Glutamatergic neuron (in vitro differentiated cells): ENCODE data around the gene RNASEH2C. TPM values are rescaled to one million over a fixed set of nuclear protein-coding genes. Genes with fewer than 3 reads are reported as not detected.

Experiments
- DNase-seq: peaks from one replicate; pipeline ENCODE4 v3.0.0; 2022
- H3K27ac Mint-ChIP-seq: one replicate; pipeline ENCODE4 v1.8.0; 2020; ENCODE audit warnings: mild to moderate bottlenecking, mixed read lengths, inconsistent platforms; ENCODE audit not compliant: unreplicated experiment
- H3K27me3 Mint-ChIP-seq: one replicate; pipeline ENCODE4 v1.8.0; 2020; ENCODE audit warnings: mild to moderate bottlenecking, moderate library complexity, mixed read lengths, inconsistent platforms; ENCODE audit not compliant: unreplicated experiment
- H3K36me3 Mint-ChIP-seq: one replicate; pipeline ENCODE4 v1.8.0; 2020; ENCODE audit warnings: mild to moderate bottlenecking, mixed read lengths, inconsistent platforms; ENCODE audit not compliant: unreplicated experiment
- H3K4me1 Mint-ChIP-seq: one replicate; pipeline ENCODE4 v1.8.0; 2020; ENCODE audit warnings: mild to moderate bottlenecking, low read depth, mixed read lengths, inconsistent platforms; ENCODE audit not compliant: unreplicated experiment
- H3K4me3 Mint-ChIP-seq: one replicate; pipeline ENCODE4 v1.8.0; 2020; ENCODE audit warnings: mild to moderate bottlenecking, mixed read lengths, inconsistent platforms; ENCODE audit not compliant: unreplicated experiment
- H3K9me3 Mint-ChIP-seq: one replicate; pipeline ENCODE4 v1.8.0; 2020; ENCODE audit warnings: mild to moderate bottlenecking, moderate library complexity, mixed read lengths, inconsistent platforms; ENCODE audit not compliant: unreplicated experiment
- total RNA-seq: library from RNA; stranded (reverse); fragmentation: NEBNext Ultra II Directional; extraction: Animal tissue kit (Norgen Biotek cat#: 25700); gene quantifications from one replicate; pipeline ENCODE4 v1.2.1, GENCODE V29; 2021; ENCODE audit not compliant: unreplicated experiment
- TF ChIP-seq, protein P1 (sequence below): fragments of 200-600 bp; sonication (generic); IDR thresholded peaks from one replicate; pipeline ENCODE4 v1.5.0; 2021; ENCODE audit not compliant: partially characterized antibody, unreplicated experiment

The RNASEH2C gene
- total RNA-seq, 1 donor from 2014 or later = 42.9 TPM

GRCh38 chr11:65700399-65700798, 20.2 kb downstream of the RNASEH2C start:
- peaks cover 3% of the 10 kb centered on the region for H3K27me3 Mint-ChIP-seq
- H3K36me3 Mint-ChIP-seq = peaks cover 9% of the 10 kb centered on the region
- peaks cover under 1% of the 10 kb centered on the region for H3K4me1 Mint-ChIP-seq
- H3K9me3 Mint-ChIP-seq = peaks cover 18% of the 10 kb centered on the region
- DNase-seq = no peak
- TF ChIP-seq, protein P1, sequence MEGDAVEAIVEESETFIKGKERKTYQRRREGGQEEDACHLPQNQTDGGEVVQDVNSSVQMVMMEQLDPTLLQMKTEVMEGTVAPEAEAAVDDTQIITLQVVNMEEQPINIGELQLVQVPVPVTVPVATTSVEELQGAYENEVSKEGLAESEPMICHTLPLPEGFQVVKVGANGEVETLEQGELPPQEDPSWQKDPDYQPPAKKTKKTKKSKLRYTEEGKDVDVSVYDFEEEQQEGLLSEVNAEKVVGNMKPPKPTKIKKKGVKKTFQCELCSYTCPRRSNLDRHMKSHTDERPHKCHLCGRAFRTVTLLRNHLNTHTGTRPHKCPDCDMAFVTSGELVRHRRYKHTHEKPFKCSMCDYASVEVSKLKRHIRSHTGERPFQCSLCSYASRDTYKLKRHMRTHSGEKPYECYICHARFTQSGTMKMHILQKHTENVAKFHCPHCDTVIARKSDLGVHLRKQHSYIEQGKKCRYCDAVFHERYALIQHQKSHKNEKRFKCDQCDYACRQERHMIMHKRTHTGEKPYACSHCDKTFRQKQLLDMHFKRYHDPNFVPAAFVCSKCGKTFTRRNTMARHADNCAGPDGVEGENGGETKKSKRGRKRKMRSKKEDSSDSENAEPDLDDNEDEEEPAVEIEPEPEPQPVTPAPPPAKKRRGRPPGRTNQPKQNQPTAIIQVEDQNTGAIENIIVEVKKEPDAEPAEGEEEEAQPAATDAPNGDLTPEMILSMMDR = no peak
- no peak overlapping the region for H3K27ac Mint-ChIP-seq
- peak overlapping the region; percentile 42 for H3K4me3 Mint-ChIP-seq

DNA sequence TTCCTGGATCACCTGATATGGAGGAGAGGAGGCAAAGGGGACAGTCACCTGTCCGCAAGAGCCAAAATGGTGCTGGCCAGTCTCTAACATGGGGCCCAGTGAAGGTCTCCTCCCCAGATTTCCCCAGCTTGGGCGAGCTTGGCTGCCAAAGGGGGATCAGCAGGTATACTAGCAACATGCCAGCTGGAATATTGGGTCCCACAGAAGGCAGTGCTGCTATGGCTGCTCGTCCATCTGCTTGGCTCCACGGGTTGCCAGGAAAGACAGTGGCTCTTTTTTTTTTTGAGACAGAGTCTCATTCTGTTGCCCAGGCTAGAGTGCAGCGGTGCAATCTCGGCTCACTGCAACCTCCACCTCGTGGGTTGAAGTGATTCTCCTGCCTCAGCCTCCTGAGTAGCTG, 21.3 kb downstream of the RNASEH2C start:
- H3K9me3 Mint-ChIP-seq = peaks cover 18% of the 10 kb centered on the region
- H3K4me3 Mint-ChIP-seq = no peak overlapping the region
- no peak for DNase-seq
- peaks cover 9% of the 10 kb centered on the region for H3K36me3 Mint-ChIP-seq
- H3K27me3 Mint-ChIP-seq = peaks cover 3% of the 10 kb centered on the region
- H3K4me1 Mint-ChIP-seq = no peaks in the 10 kb centered on the region
- no peak overlapping the region for H3K27ac Mint-ChIP-seq
- TF ChIP-seq, protein P1 = no peak

DNA sequence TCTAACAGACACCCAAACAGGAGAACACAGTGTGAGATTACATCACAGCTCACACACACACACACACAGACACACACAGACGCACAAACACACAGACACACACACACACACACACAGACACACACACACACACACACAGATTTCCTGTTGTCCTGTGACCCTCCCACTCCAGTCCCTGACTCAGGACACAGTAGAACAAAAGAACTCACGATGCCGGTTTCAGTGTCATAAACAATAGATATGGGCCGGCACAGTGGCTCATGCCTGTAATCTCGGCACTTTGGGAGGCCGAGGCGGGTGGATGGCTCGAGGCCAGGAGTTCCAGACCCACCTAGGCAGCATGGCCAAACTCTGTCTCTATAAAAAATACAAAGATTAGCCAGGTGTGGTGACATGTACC, 22.4 kb downstream of the RNASEH2C start:
- DNase-seq = no peak
- TF ChIP-seq, protein P1 = no peak
- H3K36me3 Mint-ChIP-seq = peaks cover 9% of the 10 kb centered on the region
- no peak overlapping the region for H3K27ac Mint-ChIP-seq
- H3K4me1 Mint-ChIP-seq = no peaks in the 10 kb centered on the region
- peaks cover 18% of the 10 kb centered on the region for H3K9me3 Mint-ChIP-seq
- H3K4me3 Mint-ChIP-seq = no peak overlapping the region
- peaks cover 3% of the 10 kb centered on the region for H3K27me3 Mint-ChIP-seq

DNA sequence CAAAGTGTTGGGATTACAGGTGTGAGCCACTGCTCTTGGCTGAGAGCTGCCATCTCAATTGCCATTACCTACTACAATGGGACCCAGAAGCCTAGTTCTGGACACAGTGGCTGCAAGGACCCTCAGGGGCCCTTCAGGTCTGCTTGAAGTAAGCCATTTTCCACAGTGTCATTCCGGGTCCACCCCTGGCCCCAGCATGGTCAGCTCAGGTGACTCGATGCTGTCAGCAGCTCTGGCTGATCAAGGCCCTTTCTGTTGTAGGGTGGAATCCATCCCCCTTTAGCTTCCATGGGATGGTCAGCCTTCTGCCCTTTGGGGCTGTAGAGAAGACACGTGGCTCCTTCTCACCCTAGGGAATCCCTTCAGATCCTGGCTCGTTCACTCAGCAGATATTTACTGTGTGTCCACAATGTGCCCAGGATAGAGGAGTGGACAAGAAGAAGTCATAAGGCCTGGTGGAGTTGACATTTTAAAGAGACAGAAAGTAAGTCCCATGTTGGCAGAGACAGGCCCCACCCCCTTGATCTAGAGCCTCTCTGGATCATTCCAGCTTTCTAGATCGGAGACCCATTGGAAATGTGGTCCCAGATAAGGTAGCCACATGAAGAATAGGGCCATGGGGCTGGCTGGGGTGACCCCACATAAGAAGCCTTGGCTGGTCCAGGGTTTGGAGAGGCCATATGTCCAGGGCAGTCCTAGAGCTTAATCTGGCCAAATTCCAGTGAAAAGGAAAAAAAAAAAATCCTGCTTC, 23.6 kb downstream of the RNASEH2C start:
- DNase-seq = no peak
- Mint-ChIP-seq H3K27me3 (peaks cover 3% of the 10 kb centered on the region), H3K4me3 (no peak overlapping the region), H3K36me3 (peaks cover 9% of the 10 kb centered on the region), H3K4me1 (no peaks in the 10 kb centered on the region), H3K9me3 (peaks cover 13% of the 10 kb centered on the region), H3K27ac (no peak overlapping the region)
- TF ChIP-seq, protein P1 = no peak

DNA sequence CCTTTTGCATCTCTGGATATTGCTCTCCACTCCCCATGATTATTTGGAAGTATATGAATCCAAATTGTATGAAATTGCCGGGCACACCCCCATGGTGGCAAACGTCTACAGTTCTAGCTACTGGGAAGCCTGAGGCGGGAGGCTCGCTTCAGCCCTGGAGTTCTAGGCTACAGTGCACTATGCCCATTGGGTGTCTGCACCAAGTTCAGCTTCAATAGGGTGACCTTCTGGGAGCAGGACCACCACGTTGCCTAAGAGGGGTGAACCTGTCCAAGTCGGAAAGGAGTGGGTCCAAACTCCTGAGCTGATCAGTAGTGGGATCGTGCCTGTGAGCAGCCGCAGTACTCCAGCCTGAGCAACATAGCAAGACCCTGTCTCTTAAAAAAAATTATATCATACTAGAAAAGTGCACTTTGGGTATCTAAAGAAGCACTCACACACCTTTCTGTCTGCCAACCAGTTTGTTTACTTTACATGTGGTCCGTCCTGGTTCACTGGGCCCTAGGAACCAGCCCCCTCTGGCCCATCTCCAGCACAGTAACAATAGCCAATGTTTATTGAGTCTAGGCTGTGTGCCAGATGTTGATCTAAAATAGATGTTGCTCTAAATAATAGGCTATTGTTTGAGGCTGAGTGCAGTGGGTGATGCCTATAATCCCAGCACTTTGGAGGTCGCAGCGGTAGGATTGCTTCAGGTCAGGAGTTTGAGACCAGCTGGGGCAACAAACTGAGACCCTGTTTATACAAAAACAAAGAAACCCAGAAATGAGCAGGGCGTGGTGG, 24.9 kb downstream of the RNASEH2C start:
- TF ChIP-seq, protein P1 = no peak
- no peak for DNase-seq
- Mint-ChIP-seq H3K36me3 (peaks cover 8% of the 10 kb centered on the region), H3K4me3 (no peak overlapping the region), H3K27ac (no peak overlapping the region), H3K4me1 (no peaks in the 10 kb centered on the region), H3K9me3 (peaks cover 9% of the 10 kb centered on the region), H3K27me3 (peaks cover 3% of the 10 kb centered on the region)
